ENCODE measurements around the gene ZBTB49. TPM values are rescaled to one million over a fixed set of nuclear protein-coding genes. Genes with fewer than 3 reads are reported as not detected.

Gene ZBTB49
- total and polyA plus RNA-seq, 2 of the 4 experiments (the other 2 are of a cell fraction), result 3.2 to 4.8 TPM

GRCh38 chr4:4249866-4250265 is 40.2 kb upstream of the ZBTB49 start:
- H3K18ac ChIP-seq (ENCODE audit: low read depth, low read length), result no peak overlapping the region
- H4K91ac ChIP-seq (ENCODE audit: insufficient read depth, low read depth, low read length), result no peak overlapping the region
- peaks cover 5% of the 10 kb centered on the region for H3K36me3 ChIP-seq (ENCODE audit: control insufficient read depth, insufficient read depth, low read length)
- no peak overlapping the region for H3K9ac ChIP-seq (ENCODE audit: low read depth, low read length)
- ChIA-PET POLR2A (ENCODE audit: unreplicated experiment) (interaction anchor here (0.6 kb wide), 1 partner anchor 264 kb away, joined by 9 read pairs; no protein-coding TSS in a partner anchor), CTCF (interaction anchor here (2.1 kb wide), 1 partner anchor 10 kb away, joined by 8 read pairs; no protein-coding TSS in a partner anchor)
- H3K14ac ChIP-seq (replicated peaks; ENCODE audit: low read depth, low read length), result no peak overlapping the region
- no peak overlapping the region for H2BK120ac ChIP-seq (ENCODE audit: low read depth, low read length)
- H3K79me1 ChIP-seq (ENCODE audit: low read depth in 1 of 2, low read length in 2 of 2), result peaks cover 17 to 18% of the 10 kb centered on the region in 2 experiments
- intact Hi-C loops (cut with micrococcal nuclease), result no loop called here
- H3K27me3 ChIP-seq (ENCODE audit: control insufficient read depth, insufficient read depth, low read length), result peaks cover 6% of the 10 kb centered on the region; the same call in 1 of the 2 replicates
- no CpG with 5 or more reads among the region's 8 CpGs for WGBS, 2 experiments (ENCODE audit: extremely low coverage in 2 of 2, insufficient read length in 1 of 2)
- H3K23ac ChIP-seq (ENCODE audit: low read depth, low read length), result no peak overlapping the region
- H2BK15ac ChIP-seq (ENCODE audit: low read depth, low read length), result no peak overlapping the region
- H2BK5ac ChIP-seq (ENCODE audit: low read depth, low read length, poor library complexity, severe bottlenecking), result no peak overlapping the region
- H3K4me1 ChIP-seq (ENCODE audit: control insufficient read depth, insufficient read depth, low read length), result peaks cover 2% of the 10 kb centered on the region; the same call in 1 of the 2 replicates
- no peak overlapping the region for H2AFZ ChIP-seq (replicated peaks; ENCODE audit: low read length, poor library complexity)
- TF ChIP-seq NFE2L2 (IDR thresholded peaks at IDR 0.05; ENCODE audit: low read depth, low read length), result no peak
- TF ChIP-seq MAFK (IDR thresholded peaks at IDR 0.05; ENCODE audit: low read depth, low read length), result no peak
- TF ChIP-seq SMC3 (IDR thresholded peaks at IDR 0.05; ENCODE audit: low read depth, low read length), result no peak
- TF ChIP-seq BHLHE40 (IDR thresholded peaks at IDR 0.05; ENCODE audit: low read depth, low read length), result no peak
- no peak for TF ChIP-seq RAD21 (IDR thresholded peaks at IDR 0.05; ENCODE audit: low read length)
- H4K5ac ChIP-seq (ENCODE audit: low read depth, low read length), result no peak overlapping the region
- H2AK9ac ChIP-seq (replicated peaks; ENCODE audit: low read depth, low read length, poor library complexity), result no peak overlapping the region
- H3K4me2 ChIP-seq (ENCODE audit: low read depth, low read length), result no peak overlapping the region
- no peak overlapping the region for H3K4ac ChIP-seq (ENCODE audit: low read depth, low read length)
- no peak overlapping the region for H3K4me3 ChIP-seq (ENCODE audit: insufficient read depth, low read depth, low read length)
- peaks cover 4% of the 10 kb centered on the region for H3K9me1 ChIP-seq (ENCODE audit: insufficient read depth, low read length)
- ATAC-seq (ENCODE audit: low read depth), result no peak
- in situ Hi-C loops (cut with MboI; ENCODE audit: low sequenced_read_pairs), result loop anchor here (5.0 kb wide), 1 partner anchor 92 kb away; no protein-coding TSS in a partner anchor
- no peaks in the 10 kb centered on the region for H3K9me3 ChIP-seq (ENCODE audit: control insufficient read depth, insufficient read depth, low read length)
- no peak overlapping the region for H3K56ac ChIP-seq (ENCODE audit: extremely low read depth, insufficient read depth, low read length)
- dilution Hi-C loops (cut with HindIII; ENCODE audit: low sequenced_read_pairs, unreplicated experiment), result no loop called here
- no peak overlapping the region for H2AK5ac ChIP-seq (ENCODE audit: low read depth, low read length)
- no peak overlapping the region for H4K8ac ChIP-seq (ENCODE audit: low read depth in 2 of 2, low read length in 2 of 2)
- H4K20me1 ChIP-seq (ENCODE audit: insufficient read depth, low read length), result no peaks in the 10 kb centered on the region
- DNase-seq, result no peak
- no peak overlapping the region for H3K27ac ChIP-seq (ENCODE audit: insufficient read depth, low read length)
- no TSS peak for BruUV-seq (replicated peaks)
- no peak overlapping the region for H2BK20ac ChIP-seq (ENCODE audit: low read depth, low read length)

All from IMR-90 (cell line).